ENCODE data around the gene PRKAB2.
"Not testable (repeated sequence)": the region's sequence is repeated elsewhere in the genome, so short reads cannot be mapped to it uniquely, and the experiment has no call there.

The PRKAB2 gene

DNA sequence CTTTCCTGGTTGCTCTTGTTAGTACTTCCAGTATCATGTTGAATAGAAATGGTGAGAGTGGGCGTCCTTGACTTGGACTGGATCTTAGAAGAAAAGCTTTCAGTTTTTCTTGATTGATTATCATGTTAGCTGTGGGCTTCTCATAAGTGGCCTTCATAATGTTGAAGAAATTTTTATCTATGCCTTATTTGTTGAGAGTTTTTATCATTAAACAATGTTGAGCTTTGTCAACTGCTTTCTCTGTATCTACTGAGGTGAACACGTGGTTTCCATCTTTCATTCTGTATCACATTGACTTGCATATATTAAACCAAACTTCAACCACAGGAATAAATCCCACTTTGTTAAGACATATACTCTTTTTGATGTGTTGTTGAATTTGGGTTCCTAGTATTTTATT is 29.4 kb downstream of the PRKAB2 start:
- ChIA-PET POLR2A (no interaction called here), CTCF (interaction anchor here (1.0 kb wide), 1 partner anchor 20 kb away, joined by 3 read pairs; no protein-coding TSS in a partner anchor)
- DNase-seq (ENCODE audit: extremely low spot score): no peak
- TF ChIP-seq, protein P1, sequence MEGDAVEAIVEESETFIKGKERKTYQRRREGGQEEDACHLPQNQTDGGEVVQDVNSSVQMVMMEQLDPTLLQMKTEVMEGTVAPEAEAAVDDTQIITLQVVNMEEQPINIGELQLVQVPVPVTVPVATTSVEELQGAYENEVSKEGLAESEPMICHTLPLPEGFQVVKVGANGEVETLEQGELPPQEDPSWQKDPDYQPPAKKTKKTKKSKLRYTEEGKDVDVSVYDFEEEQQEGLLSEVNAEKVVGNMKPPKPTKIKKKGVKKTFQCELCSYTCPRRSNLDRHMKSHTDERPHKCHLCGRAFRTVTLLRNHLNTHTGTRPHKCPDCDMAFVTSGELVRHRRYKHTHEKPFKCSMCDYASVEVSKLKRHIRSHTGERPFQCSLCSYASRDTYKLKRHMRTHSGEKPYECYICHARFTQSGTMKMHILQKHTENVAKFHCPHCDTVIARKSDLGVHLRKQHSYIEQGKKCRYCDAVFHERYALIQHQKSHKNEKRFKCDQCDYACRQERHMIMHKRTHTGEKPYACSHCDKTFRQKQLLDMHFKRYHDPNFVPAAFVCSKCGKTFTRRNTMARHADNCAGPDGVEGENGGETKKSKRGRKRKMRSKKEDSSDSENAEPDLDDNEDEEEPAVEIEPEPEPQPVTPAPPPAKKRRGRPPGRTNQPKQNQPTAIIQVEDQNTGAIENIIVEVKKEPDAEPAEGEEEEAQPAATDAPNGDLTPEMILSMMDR (IDR thresholded peaks at IDR 0.05; ENCODE audit: control extremely low read depth, extremely low read depth, low read depth, missing control alignments): no peak

DNA sequence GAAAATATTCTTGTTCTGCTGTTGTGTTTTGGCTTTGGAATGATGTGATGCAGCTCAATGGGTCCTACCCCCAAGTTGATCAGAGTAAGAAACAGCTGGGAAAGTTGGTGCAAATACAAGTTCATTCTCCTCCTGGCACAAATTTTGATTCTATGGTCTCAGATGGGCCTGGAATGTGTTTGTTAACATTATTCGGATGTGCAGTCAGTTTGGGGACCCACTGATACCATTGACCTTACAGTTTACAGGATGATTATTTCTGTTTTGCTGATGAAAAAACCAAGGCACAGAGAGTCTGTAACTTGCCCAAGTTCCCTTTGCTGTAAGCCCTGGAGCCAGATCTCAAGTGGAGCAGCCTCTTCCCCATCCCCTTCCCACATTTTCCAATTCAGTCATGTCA is 41.5 kb downstream of the PRKAB2 start:
- CTCF ChIA-PET: interaction anchor here (0.9 kb wide), 2 partner anchors 9 to 23 kb away, joined by 3 read pairs; no protein-coding TSS in a partner anchor
- POLR2A ChIA-PET; DNase-seq (ENCODE audit: extremely low spot score): not testable (repeated sequence)

DNA sequence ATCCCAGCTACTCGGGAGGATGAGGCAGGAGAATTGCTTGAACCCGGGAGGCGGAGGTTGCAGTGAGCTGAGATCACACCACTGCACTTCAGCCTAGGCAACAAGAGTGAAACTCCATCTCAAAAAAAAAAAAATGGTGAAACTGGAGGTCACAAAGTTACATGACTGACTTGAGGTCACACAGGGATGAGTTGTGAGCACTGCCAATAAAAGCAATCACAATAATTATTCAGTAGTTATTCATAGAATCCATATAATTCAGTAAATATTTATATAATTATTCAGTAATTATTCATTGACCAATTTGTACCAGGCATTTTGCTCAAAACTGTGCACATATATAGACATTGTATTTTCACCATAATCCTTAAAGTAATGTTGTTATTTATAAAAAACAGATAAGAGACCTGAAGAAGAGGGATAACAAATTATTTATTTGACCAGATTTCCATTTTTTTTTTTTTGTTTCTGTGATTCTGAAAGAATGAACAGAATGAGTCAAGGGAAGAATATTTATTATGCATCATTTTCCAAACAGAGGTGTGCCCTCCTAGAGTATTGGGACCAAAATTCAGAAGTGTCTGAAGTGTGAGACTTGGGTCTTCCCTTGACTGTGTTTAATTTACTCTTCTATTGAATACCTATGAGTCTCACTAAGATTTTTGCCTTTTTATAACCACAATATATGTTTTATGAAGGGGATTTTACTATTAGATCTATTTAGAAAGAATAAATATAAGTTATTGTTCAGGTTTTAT is 43.0 kb downstream of the PRKAB2 start:
- no peak for DNase-seq (ENCODE audit: extremely low spot score)
- ChIA-PET CTCF (no interaction called here), POLR2A (no interaction called here)
- TF ChIP-seq, protein P1 (IDR thresholded peaks at IDR 0.05; ENCODE audit: control extremely low read depth, extremely low read depth, low read depth, missing control alignments): no peak

DNA sequence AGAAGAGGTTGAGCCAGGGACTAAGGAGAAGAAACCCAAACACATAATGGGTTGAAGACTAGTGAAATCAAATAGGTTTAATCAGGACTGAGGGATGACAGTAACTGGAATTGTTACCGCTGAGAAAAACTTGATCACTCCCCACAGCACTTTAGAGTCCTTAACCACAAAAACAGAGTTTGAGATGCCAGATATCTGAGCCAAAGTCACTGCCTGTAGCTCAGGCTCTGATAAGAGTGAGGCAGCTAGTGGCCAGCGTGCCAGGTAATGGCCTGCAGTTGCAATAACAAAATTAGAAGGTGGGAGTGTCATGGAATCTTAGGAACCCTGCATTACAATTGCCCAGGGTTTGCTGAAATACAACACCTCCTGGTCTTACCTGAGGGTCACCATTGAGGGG is 48.0 kb downstream of the PRKAB2 start:
- POLR2A ChIA-PET: no interaction called here
- CTCF ChIA-PET: no interaction called here
- TF ChIP-seq, protein P1 (IDR thresholded peaks at IDR 0.05; ENCODE audit: control extremely low read depth, extremely low read depth, low read depth, missing control alignments): no peak
- no peak for DNase-seq (ENCODE audit: extremely low spot score)

DNA sequence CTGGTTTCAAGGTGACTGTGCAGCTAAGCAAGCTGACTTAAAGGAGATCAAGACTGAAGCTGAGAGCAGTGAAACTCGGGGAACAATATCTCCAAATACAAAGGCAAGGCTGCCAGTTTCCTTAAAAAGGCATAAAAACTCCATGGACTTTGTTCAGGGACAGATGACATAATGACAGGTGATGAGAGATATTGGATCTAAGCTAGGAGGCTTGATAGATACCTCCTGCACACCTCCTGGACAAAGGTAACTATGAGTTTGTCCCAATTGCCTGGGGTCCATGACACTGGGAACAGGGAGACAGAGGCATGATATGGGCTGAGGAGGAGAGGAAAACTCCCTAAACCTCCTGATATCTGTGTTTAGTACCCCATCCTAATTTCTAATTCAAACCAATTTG is 55.2 kb downstream of the PRKAB2 start:
- ChIA-PET CTCF (no interaction called here), POLR2A (no interaction called here)
- TF ChIP-seq, protein P1 (IDR thresholded peaks at IDR 0.05; ENCODE audit: control extremely low read depth, extremely low read depth, low read depth, missing control alignments): no peak
- no peak for DNase-seq (ENCODE audit: extremely low spot score)

DNA sequence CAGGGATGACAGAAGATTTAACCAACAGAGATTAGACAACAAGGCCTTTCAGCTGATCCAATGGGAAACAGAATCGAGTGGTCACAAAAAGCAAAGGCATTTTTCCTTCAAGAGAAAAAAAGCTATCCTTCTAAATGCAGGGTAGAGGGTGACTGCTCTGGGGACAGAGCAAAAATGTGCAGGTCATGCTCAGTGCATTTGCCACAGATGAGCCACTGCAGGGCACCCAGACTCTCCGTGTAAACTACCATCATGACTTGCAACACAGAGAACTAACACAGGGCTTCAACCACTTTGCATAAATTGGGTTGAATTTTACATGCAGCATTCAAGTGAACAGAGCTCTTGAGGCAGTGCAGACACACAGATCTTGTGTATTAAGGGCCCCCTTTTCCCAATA is 56.8 kb downstream of the PRKAB2 start:
- ChIA-PET CTCF (no interaction called here), POLR2A (interaction anchor here (1.6 kb wide), 1 partner anchor 31 kb away, joined by 5 read pairs; no protein-coding TSS in a partner anchor)
- DNase-seq (ENCODE audit: extremely low spot score): no peak
- TF ChIP-seq, protein P1 (IDR thresholded peaks at IDR 0.05; ENCODE audit: control extremely low read depth, extremely low read depth, low read depth, missing control alignments): no peak

DNA sequence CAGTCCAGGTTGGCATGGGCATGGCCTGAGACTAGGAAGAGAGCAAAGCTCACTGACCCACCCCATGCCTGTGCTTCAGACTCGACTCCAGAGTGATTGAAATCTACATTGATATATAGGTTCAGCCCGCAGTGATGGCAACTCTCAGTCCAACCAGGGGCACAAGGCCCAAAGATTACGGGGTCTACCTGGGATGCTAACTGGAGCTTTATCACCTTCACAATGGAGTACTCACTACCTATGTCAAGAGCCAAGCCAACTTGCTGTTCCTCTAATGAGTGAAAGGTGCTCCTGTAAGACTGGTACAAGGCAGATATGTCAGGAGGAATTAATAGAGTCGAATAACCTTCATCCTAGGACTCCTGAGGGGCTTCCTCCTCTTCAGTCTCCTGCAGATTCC is 57.2 kb downstream of the PRKAB2 start:
- POLR2A ChIA-PET: interaction anchor here (1.6 kb wide), 1 partner anchor 31 kb away, joined by 5 read pairs; no protein-coding TSS in a partner anchor
- CTCF ChIA-PET; DNase-seq (ENCODE audit: extremely low spot score): not testable (repeated sequence)

DNA sequence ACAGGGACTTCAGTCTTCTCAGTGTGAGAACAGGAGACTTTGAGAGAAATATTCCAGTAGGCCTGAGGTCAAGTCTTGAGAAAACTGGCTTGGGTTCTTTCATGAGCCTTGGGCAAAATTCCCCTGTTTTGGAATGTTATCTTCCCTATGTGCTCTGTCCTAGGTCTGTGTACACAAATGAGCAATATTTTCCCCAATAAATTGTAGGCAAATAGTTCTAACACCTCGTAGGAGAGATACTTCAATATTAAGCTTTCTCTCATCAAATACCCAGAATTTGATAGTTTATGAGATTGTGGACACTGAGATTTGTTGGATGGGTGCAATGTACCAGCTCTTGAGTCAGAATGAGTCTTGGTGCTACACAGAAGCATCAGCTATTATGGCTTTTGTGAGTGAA is 57.9 kb downstream of the PRKAB2 start:
- CTCF ChIA-PET; DNase-seq (ENCODE audit: extremely low spot score): not testable (repeated sequence)
- POLR2A ChIA-PET: interaction anchor here (1.6 kb wide), 1 partner anchor 30 kb away, joined by 5 read pairs; no protein-coding TSS in a partner anchor

Data from GM10248 (cell line).